GM18909 (cell line): ENCODE measurements around the gene SRSF9.

ENCODE experiments used
- ATAC-seq: cut with Tn5 transposase; IDR thresholded peaks from one replicate; pipeline ENCODE4 v1.9.1; 2021; ENCODE audit warnings: mild to moderate bottlenecking; ENCODE audit not compliant: unreplicated experiment, poor library complexity

Gene SRSF9

GRCh38 chr12:120485961-120486881, 16.7 kb upstream of the SRSF9 start:
- ATAC-seq, result no peak

GRCh38 chr12:120483621-120484020, 14.1 kb upstream of the SRSF9 start:
- no peak for ATAC-seq

- ATAC-seq, result no peak
Observed at GRCh38 chr12:120481022-120481767, 11.6 kb upstream of the SRSF9 start.

- ATAC-seq, result no peak
Observed at GRCh38 chr12:120480211-120480610, 10.7 kb upstream of the SRSF9 start.

GRCh38 chr12:120479458-120479857, 9.9 kb upstream of the SRSF9 start:
- no peak for ATAC-seq

GRCh38 chr12:120475643-120476042, 6.1 kb upstream of the SRSF9 start:
- no peak for ATAC-seq

GRCh38 chr12:120474616-120474960, 5.0 kb upstream of the SRSF9 start:
- no peak for ATAC-seq

GRCh38 chr12:120473807-120474615, 4.5 kb upstream of the SRSF9 start:
- no peak for ATAC-seq

- ATAC-seq, result no peak
Observed at GRCh38 chr12:120472521-120472920, 3.0 kb upstream of the SRSF9 start.

GRCh38 chr12:120470150-120470784, 719 bp upstream of the SRSF9 start:
- ATAC-seq, result no peak

GRCh38 chr12:120468821-120469449, 613 bp downstream of the SRSF9 start:
- peak; percentile 40 for ATAC-seq

- no peak for ATAC-seq
Observed at GRCh38 chr12:120468325-120468820, 1.2 kb downstream of the SRSF9 start.

- ATAC-seq, result no peak
Observed at GRCh38 chr12:120467439-120467838, 2.1 kb downstream of the SRSF9 start.

- ATAC-seq, result no peak
Observed at GRCh38 chr12:120466560-120467315, 2.8 kb downstream of the SRSF9 start.

- no peak for ATAC-seq
Observed at GRCh38 chr12:120465756-120466155, 3.8 kb downstream of the SRSF9 start.

GRCh38 chr12:120463712-120464111, 5.8 kb downstream of the SRSF9 start:
- ATAC-seq, result no peak

GRCh38 chr12:120462099-120462640, 7.4 kb downstream of the SRSF9 start:
- ATAC-seq, result no peak

GRCh38 chr12:120460157-120460556, 9.4 kb downstream of the SRSF9 start:
- ATAC-seq, result no peak

- ATAC-seq, result no peak
Observed at GRCh38 chr12:120457133-120457532, 12.4 kb downstream of the SRSF9 start.
